H1 (cell line): ENCODE measurements around the gene ST8SIA2. TPM values are rescaled to one million over a fixed set of nuclear protein-coding genes. Genes with fewer than 3 reads are reported as not detected.

Experiments used
- CTCF ChIA-PET: fragments of 300-600 bp; sonication (Branson Sonifier 250); formaldehyde crosslinking; loops from one replicate; lab custom pipeline; 2021; ENCODE audit not compliant: partially characterized antibody; lab: Charles Lee
- POLR2A ChIA-PET: fragments of 300-600 bp; sonication (Branson Sonifier 250); formaldehyde crosslinking; loops from one replicate; lab custom pipeline; 2021; ENCODE audit warnings: inconsistent platforms; ENCODE audit not compliant: partially characterized antibody; lab: Charles Lee
- DNase-seq, 2 experiments: peaks; one replicate each; pipeline versions ENCODE4 v3.0.0 to v3.0.0-alpha.2; 2010 to 2022; ENCODE audit warnings: low spot score in 2 of 2, low read depth in 1 of 2, mixed read lengths in 1 of 2
- FAIRE-seq: peaks from 2 replicates; lab custom pipeline; 2011; peaks lifted over from hg19 to GRCh38; lab: Jason Lieb, UNC
- H2AFZ ChIP-seq: 2 replicates; pipeline ENCODE4 v1.8.1; 2012; ENCODE audit warnings: low read length, inconsistent platforms
- H2AK5ac ChIP-seq: 2 replicates; pipeline ENCODE4 v1.6.1; 2013; ENCODE audit warnings: low read depth, low read length
- H2BK120ac ChIP-seq: replicated peaks from 2 replicates; pipeline ENCODE3; 2013; ENCODE audit warnings: low read depth, low read length, inconsistent platforms
- H2BK12ac ChIP-seq: 2 replicates; pipeline ENCODE4 v1.6.1; 2013; ENCODE audit warnings: low read depth, low read length
- H2BK15ac ChIP-seq: 2 replicates; pipeline ENCODE4 v1.6.1; 2013; ENCODE audit warnings: low read length
- H2BK20ac ChIP-seq: 2 replicates; pipeline ENCODE4 v1.6.1; 2013; ENCODE audit warnings: low read length
- H2BK5ac ChIP-seq: 2 replicates; pipeline ENCODE4 v1.6.1; 2013; ENCODE audit warnings: low read depth, low read length
- H3K14ac ChIP-seq: 2 replicates; pipeline ENCODE4 v1.6.1; 2013; ENCODE audit warnings: inconsistent platforms; ENCODE audit not compliant: insufficient read length
- H3K18ac ChIP-seq: 2 replicates; pipeline ENCODE4 v1.6.1; 2013; ENCODE audit warnings: low read length; ENCODE audit errors: extremely low read depth
- H3K23ac ChIP-seq: 2 replicates; pipeline ENCODE4 v1.6.1; 2013; ENCODE audit warnings: inconsistent platforms; ENCODE audit not compliant: insufficient read length
- H3K23me2 ChIP-seq: 2 replicates; pipeline ENCODE4 v1.6.1; 2013; ENCODE audit warnings: low read depth, low read length
- H3K27ac ChIP-seq: 2 replicates; pipeline ENCODE4 v1.6.1; 2011; ENCODE audit warnings: low read depth, low read length, inconsistent platforms
- H3K27me3 ChIP-seq, 4 experiments: replicated peaks in 1 of 4; 1 replicate in 1 of 4; 2 replicates in 3 of 4; pipeline versions ENCODE4 v1.6.1 to v1.8.1; 2011 to 2013; ENCODE audit warnings: low read length in 3 of 4, mild to moderate bottlenecking in 3 of 4, inconsistent platforms in 2 of 4, mixed read lengths in 2 of 4, moderate library complexity in 1 of 4; ENCODE audit not compliant: control insufficient read depth in 3 of 4, insufficient read depth in 3 of 4; ENCODE audit errors: extremely low read depth in 1 of 4
- H3K36me3 ChIP-seq, 4 experiments: 2 replicates each; pipeline versions ENCODE4 v1.6.1 to v1.8.1; 2011 to 2013; ENCODE audit warnings: mild to moderate bottlenecking in 4 of 4, low read length in 3 of 4, moderate library complexity in 2 of 4, control low read depth in 1 of 4, inconsistent platforms in 1 of 4; ENCODE audit not compliant: insufficient read depth in 4 of 4, control insufficient read depth in 2 of 4
- H3K4ac ChIP-seq: replicated peaks from 2 replicates; pipeline ENCODE3; 2013; ENCODE audit warnings: low read length, low read depth, mixed read lengths, inconsistent platforms; ENCODE audit not compliant: insufficient read length
- H3K4me1 ChIP-seq, 4 experiments: replicated peaks in 1 of 4; 1 replicate in 1 of 4; 2 replicates in 3 of 4; pipeline versions ENCODE4 v1.6.1 to v1.8.1; 2011 to 2013; ENCODE audit warnings: low read length in 3 of 4, inconsistent platforms in 2 of 4, mixed read lengths in 1 of 4; ENCODE audit not compliant: insufficient read depth in 4 of 4, control insufficient read depth in 3 of 4
- H3K4me2 ChIP-seq, 2 experiments: 2 replicates each; pipeline versions ENCODE4 v1.6.1 to v1.8.1; 2011 to 2013; ENCODE audit warnings: low read depth in 2 of 2, low read length in 2 of 2, control low read depth in 1 of 2, inconsistent platforms in 1 of 2, mild to moderate bottlenecking in 1 of 2; ENCODE audit not compliant: insufficient read depth in 1 of 2
- H3K4me3 ChIP-seq, 4 experiments: fragments of 200-600, 300-600 bp in 1 of 4; sonication (generic), shearing (Covaris generic), sonication (Bioruptor Twin) in 1 of 4; 2 replicates each; pipeline versions ENCODE4 v1.5.1 to v1.8.1; 2011 to 2016; ENCODE audit warnings: low read length in 4 of 4, low read depth in 3 of 4, control low read depth in 2 of 4, inconsistent platforms in 2 of 4, mild to moderate bottlenecking in 2 of 4, mixed read lengths in 1 of 4, moderate library complexity in 1 of 4; ENCODE audit not compliant: insufficient read depth in 2 of 4; ENCODE audit errors: extremely low read depth in 1 of 4
- H3K56ac ChIP-seq: replicated peaks from 2 replicates; pipeline ENCODE3; 2013; ENCODE audit warnings: low read depth, mild to moderate bottlenecking, mixed read lengths, low read length, inconsistent platforms; ENCODE audit not compliant: insufficient read length
- H3K79me1 ChIP-seq: 2 replicates; pipeline ENCODE4 v1.6.1; 2013; ENCODE audit warnings: low read depth, low read length, control low read depth
- H3K79me2 ChIP-seq, 2 experiments: 2 replicates each; pipeline versions ENCODE4 v1.6.1 to v1.8.1; 2012 to 2013; ENCODE audit warnings: low read length in 2 of 2, mild to moderate bottlenecking in 2 of 2, inconsistent platforms in 1 of 2; ENCODE audit not compliant: insufficient read depth in 2 of 2, control insufficient read depth in 1 of 2
- H3K9ac ChIP-seq, 4 experiments: replicated peaks in 1 of 4; 1 replicate in 1 of 4; 2 replicates in 3 of 4; pipeline versions ENCODE4 v1.6.1 to v1.8.1; 2011 to 2013; ENCODE audit warnings: low read depth in 3 of 4, low read length in 3 of 4, control low read depth in 2 of 4, mild to moderate bottlenecking in 2 of 4, moderate library complexity in 2 of 4, inconsistent platforms in 1 of 4; ENCODE audit errors: extremely low read depth in 1 of 4
- H3K9me3 ChIP-seq, 2 experiments: 2 replicates each; pipeline versions ENCODE4 v1.6.1 to v1.8.1; 2012 to 2013; ENCODE audit warnings: mild to moderate bottlenecking in 2 of 2, moderate library complexity in 2 of 2, control low read depth in 1 of 2, inconsistent platforms in 1 of 2, low read depth in 1 of 2, low read length in 1 of 2, mixed read lengths in 1 of 2; ENCODE audit not compliant: insufficient read depth in 2 of 2
- H4K20me1 ChIP-seq, 2 experiments: replicated peaks in 1 of 2; 2 replicates each; pipeline versions ENCODE3 to v1.8.1; 2011 to 2013; ENCODE audit warnings: inconsistent platforms in 2 of 2, low read length in 2 of 2, mild to moderate bottlenecking in 1 of 2; ENCODE audit not compliant: insufficient read depth in 2 of 2, control insufficient read depth in 1 of 2
- H4K5ac ChIP-seq: 2 replicates; pipeline ENCODE4 v1.6.1; 2013; ENCODE audit warnings: low read length, low read depth, mixed read lengths, inconsistent platforms; ENCODE audit not compliant: insufficient read length
- H4K8ac ChIP-seq: 2 replicates; pipeline ENCODE4 v1.8.0; 2013; ENCODE audit warnings: mild to moderate bottlenecking, moderate library complexity, low read length, inconsistent platforms; ENCODE audit not compliant: insufficient read depth; ENCODE audit errors: extremely low read depth
- H4K91ac ChIP-seq: replicated peaks from 2 replicates; pipeline ENCODE3; 2013; ENCODE audit warnings: low read length, mixed read lengths, inconsistent platforms; ENCODE audit not compliant: insufficient read length
- CREB1 ChIP-seq: IDR thresholded peaks from 2 replicates; pipeline ENCODE4 v1.6.1; 2012; ENCODE audit warnings: inconsistent platforms
- EP300 ChIP-seq, 2 experiments: IDR thresholded peaks; 1 replicate in 1 of 2; 2 replicates in 1 of 2; pipeline ENCODE4 v1.6.1; 2011 to 2012; ENCODE audit warnings: low read depth in 2 of 2, low read length in 2 of 2, mild to moderate bottlenecking in 2 of 2, borderline replicate concordance in 1 of 2, inconsistent platforms in 1 of 2, moderate library complexity in 1 of 2
- HDAC2 ChIP-seq, 2 experiments: fragments of 300-600 bp in 1 of 2; sonication (generic) in 1 of 2; IDR thresholded peaks; 2 replicates each; pipeline ENCODE4 v1.6.1; 2011 to 2012; ENCODE audit warnings: low read depth in 2 of 2, low read length in 2 of 2, mild to moderate bottlenecking in 2 of 2, moderate library complexity in 2 of 2, borderline replicate concordance in 1 of 2, inconsistent platforms in 1 of 2
- RBBP5 ChIP-seq: IDR thresholded peaks from 2 replicates; pipeline ENCODE4 v1.7.1; 2012; ENCODE audit warnings: low read depth, mild to moderate bottlenecking, inconsistent platforms, low read length, moderate library complexity, borderline replicate concordance
- RFX5 ChIP-seq: IDR thresholded peaks from 2 replicates; pipeline ENCODE4 v1.6.1; 2011; ENCODE audit warnings: low read depth, low read length, improper control_type of control experiment, borderline replicate concordance
- SP1 ChIP-seq: IDR thresholded peaks from 2 replicates; pipeline ENCODE4 v1.6.1; 2011; ENCODE audit warnings: low read depth, low read length
- SP2 ChIP-seq: IDR thresholded peaks from 2 replicates; pipeline ENCODE4 v1.6.1; 2012; ENCODE audit warnings: mild to moderate bottlenecking, low read length, inconsistent platforms
- SUZ12 ChIP-seq: fragments of 200-600 bp; sonication (generic); IDR thresholded peaks from 2 replicates; pipeline ENCODE4 v1.6.1; 2012; ENCODE audit warnings: mild to moderate bottlenecking, inconsistent platforms, low read length, moderate library complexity, mixed read lengths
- USF2 ChIP-seq: IDR thresholded peaks from 2 replicates; pipeline ENCODE4 v1.6.1; 2011; ENCODE audit warnings: low read length, improper control_type of control experiment
- YY1 ChIP-seq: IDR thresholded peaks from 2 replicates; pipeline ENCODE4 v1.6.1; 2011; ENCODE audit warnings: low read depth, mild to moderate bottlenecking, low read length
- whole genome bisulfite sequencing, 2 experiments: shearing (Covaris generic) in 1 of 2; methylation state at CpG; one replicate each; pipeline versions ENCODE4 v1.1.6 to v1.1.7; 2013 to 2015; ENCODE audit warnings: low lambda C conversion rate in 2 of 2, mixed read lengths in 2 of 2, inconsistent platforms in 1 of 2, low coverage in 1 of 2, missing lambda C conversion rate in 1 of 2; ENCODE audit not compliant: insufficient replicate concordance in 2 of 2, insufficient coverage in 1 of 2, insufficient read length in 1 of 2; ENCODE audit errors: extremely low coverage in 1 of 2, missing lambda C conversion rate in 1 of 2; 5-methylcytosine and 5-hydroxymethylcytosine counted together
- polyA plus RNA-seq, 7 experiments: library from polyadenylated mRNA; depleted of rRNA in 3 of 7; stranded (reverse) in 5 of 7; unstranded in 2 of 7; fragments of >200 nt in 5 of 7; fragments of 200-250 nt in 2 of 7; gene quantifications; 1 replicate in 5 of 7; 2 replicates in 1 of 7; 4 replicates in 1 of 7; pipeline versions ENCODE4 v1.2.1 to v1.2.3, GENCODE V29; 2011 to 2013; ENCODE audit warnings: missing spikeins in 2 of 7, mixed read lengths in 2 of 7
- total RNA-seq: library from RNA; stranded (reverse); fragmentation: NEBNext Ultra II Directional; extraction: Animal tissue kit (Norgen Biotek cat#: 25700); gene quantifications from 2 replicates; pipeline ENCODE4 v1.2.1, GENCODE V29; 2021

Gene ST8SIA2
- total and polyA plus RNA-seq, 2 of the 8 experiments (the other 6 are each of a cell fraction or from before 2014, with no cell fraction given) = 3.0 to 4.5 TPM

DNA sequence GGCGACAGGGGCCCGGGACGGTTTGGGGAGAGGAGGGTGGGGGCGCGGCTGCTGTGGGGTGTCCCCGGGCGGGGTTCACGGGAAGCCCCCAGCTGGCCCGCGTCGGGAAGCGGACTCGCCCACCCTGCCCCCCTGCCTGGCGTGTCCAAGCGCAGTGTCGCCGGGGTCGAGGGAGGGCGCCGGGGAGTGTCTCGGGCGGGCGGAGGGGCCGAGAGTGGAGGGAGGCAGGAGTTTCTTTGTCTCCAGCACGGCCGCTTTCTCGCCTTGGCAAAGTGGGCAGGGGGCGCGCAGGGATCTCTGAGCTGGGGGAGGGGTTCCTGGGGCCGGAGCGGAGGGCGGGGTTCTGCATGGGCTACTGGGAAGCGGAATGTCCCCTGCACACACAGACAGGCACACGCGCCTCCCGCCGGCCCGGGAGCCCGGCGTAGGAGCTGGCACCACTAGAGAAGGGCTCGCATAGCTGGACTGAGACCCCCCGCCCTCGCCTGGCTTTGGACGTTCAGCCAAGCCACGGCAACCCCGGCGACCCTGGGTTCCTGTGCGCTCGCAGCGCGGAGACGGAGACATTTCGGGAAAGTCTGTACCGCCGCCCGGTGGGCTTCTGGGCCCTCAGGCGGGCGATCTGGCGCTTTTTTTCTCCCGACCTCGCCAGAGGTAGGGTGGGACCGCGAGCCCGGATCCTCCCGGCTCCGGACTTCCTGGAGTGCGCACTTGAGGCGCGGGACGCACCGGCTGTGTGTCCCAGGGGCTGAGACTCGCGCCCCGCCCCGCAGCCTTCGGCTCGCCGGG is 822 bp downstream of the ST8SIA2 start:
- H2BK12ac ChIP-seq = 0 out of 2 replicates have a peak overlapping the region, but pooled peaks have one; percentile 27
- H3K56ac ChIP-seq = no peak overlapping the region
- no peak overlapping the region for H3K4ac ChIP-seq
- no peak overlapping the region; the same call in 1 of the 2 replicates for H2BK15ac ChIP-seq
- H3K79me2 ChIP-seq = no peaks in the 10 kb centered on the region
- no peak overlapping the region for H3K23ac ChIP-seq
- DNase-seq (peak in 1 of 2 experiments; percentile 77), FAIRE-seq (no peak)
- no peak overlapping the region for H2BK20ac ChIP-seq
- no peaks in the 10 kb centered on the region for H3K9me3 ChIP-seq
- H3K18ac ChIP-seq = no peak overlapping the region; the same call in none of the 2 replicates
- no peaks in the 10 kb centered on the region for H3K79me1 ChIP-seq
- H3K23me2 ChIP-seq = peaks cover 14% of the 10 kb centered on the region; the same call in 1 of the 2 replicates
- H3K27me3 ChIP-seq = peaks cover 7 to 42% (median 37%) of the 10 kb centered on the region in 4 experiments
- no peak overlapping the region for H2BK120ac ChIP-seq
- no peak overlapping the region for H3K14ac ChIP-seq
- ChIA-PET CTCF (interaction anchor here (0.9 to 3.0 kb wide), 11 partner anchors 9 to 320 kb away, joined by 3 to 19 read pairs (median 4); no protein-coding TSS in a partner anchor), POLR2A (interaction anchor here (1.1 to 2.2 kb wide), 3 partner anchors 9 to 317 kb away, joined by 3 to 5 read pairs (median 5); no protein-coding TSS in a partner anchor)
- H3K27ac ChIP-seq = no peak overlapping the region
- 0 out of 2 replicates have a peak overlapping the region, but pooled peaks have one; percentile 1 for H4K8ac ChIP-seq
- no peak overlapping the region for H4K5ac ChIP-seq
- no peak overlapping the region for H2BK5ac ChIP-seq
- H3K4me3 ChIP-seq = peak overlapping the region; percentile 74 to 83 (median 77)
- WGBS, 2 experiments = 3% methylated on average over 49 of the region's 78 CpGs; no CpG with 5 or more reads in 1 of the 2 experiments
- peaks cover 3 to 17% (median 5%) of the 10 kb centered on the region in 4 experiments for H3K4me1 ChIP-seq
- H2AFZ ChIP-seq = peak overlapping the region; percentile 34; the same call in 1 of the 2 replicates
- peak overlapping the region; percentile 91 to 93 for H3K4me2 ChIP-seq
- H4K20me1 ChIP-seq = no peaks in the 10 kb centered on the region
- peak overlapping the region in 3 of 4 experiments; percentile 25 to 75 (median 52); a peak in 6 of 7 replicates for H3K9ac ChIP-seq
- H2AK5ac ChIP-seq = no peak overlapping the region
- no peak overlapping the region for H4K91ac ChIP-seq
- no peaks in the 10 kb centered on the region for H3K36me3 ChIP-seq
- TF ChIP-seq RFX5 (no peak), CREB1 (no peak), YY1 (no peak), SP1 (no peak), RBBP5 (no peak), EP300 (IDR thresholded peaks at IDR 0.05; ENCODE audit: borderline replicate concordance in 1 of 2, low read depth in 2 of 2, low read length in 2 of 2) (no peak), SUZ12 (peak; percentile 67), HDAC2 (IDR thresholded peaks at IDR 0.05; ENCODE audit: borderline replicate concordance in 1 of 2, low read depth in 2 of 2, low read length in 2 of 2) (0 out of 4 replicates have a peak, but pooled peaks of 1 of the 2 experiments have one; percentile 34), SP2 (no peak), USF2 (no peak)
